ENCODE data around the gene NOSTRIN.
A peak's percentile ranks its signal among the peaks of the same experiment; 100 is the strongest.

NOSTRIN gene

DNA sequence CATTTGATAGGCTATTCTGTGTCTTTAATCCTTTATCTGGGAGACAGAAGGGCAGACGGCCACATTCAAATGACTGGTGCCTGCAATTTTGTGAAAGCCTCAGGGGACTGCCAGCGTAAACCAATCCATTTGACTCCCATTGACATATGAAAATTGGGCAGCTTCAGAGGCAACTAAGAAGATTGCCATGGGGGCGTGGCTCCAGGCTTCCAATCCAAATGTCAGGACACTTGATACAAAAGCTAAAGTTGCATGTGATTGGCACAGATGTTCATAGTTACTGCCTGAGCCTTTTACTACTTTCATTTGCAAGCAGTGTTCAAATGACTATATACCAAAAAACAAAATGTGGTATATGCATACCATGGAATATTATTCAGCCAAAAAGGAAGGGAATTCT, 45.8 kb downstream of the NOSTRIN start:
- TF ChIP-seq, protein P1, sequence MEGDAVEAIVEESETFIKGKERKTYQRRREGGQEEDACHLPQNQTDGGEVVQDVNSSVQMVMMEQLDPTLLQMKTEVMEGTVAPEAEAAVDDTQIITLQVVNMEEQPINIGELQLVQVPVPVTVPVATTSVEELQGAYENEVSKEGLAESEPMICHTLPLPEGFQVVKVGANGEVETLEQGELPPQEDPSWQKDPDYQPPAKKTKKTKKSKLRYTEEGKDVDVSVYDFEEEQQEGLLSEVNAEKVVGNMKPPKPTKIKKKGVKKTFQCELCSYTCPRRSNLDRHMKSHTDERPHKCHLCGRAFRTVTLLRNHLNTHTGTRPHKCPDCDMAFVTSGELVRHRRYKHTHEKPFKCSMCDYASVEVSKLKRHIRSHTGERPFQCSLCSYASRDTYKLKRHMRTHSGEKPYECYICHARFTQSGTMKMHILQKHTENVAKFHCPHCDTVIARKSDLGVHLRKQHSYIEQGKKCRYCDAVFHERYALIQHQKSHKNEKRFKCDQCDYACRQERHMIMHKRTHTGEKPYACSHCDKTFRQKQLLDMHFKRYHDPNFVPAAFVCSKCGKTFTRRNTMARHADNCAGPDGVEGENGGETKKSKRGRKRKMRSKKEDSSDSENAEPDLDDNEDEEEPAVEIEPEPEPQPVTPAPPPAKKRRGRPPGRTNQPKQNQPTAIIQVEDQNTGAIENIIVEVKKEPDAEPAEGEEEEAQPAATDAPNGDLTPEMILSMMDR (IDR thresholded peaks at IDR 0.05; ENCODE audit: low read depth, low read length), result no peak
- DNase-seq (ENCODE audit: extremely low read depth, low read depth), result no peak

DNA sequence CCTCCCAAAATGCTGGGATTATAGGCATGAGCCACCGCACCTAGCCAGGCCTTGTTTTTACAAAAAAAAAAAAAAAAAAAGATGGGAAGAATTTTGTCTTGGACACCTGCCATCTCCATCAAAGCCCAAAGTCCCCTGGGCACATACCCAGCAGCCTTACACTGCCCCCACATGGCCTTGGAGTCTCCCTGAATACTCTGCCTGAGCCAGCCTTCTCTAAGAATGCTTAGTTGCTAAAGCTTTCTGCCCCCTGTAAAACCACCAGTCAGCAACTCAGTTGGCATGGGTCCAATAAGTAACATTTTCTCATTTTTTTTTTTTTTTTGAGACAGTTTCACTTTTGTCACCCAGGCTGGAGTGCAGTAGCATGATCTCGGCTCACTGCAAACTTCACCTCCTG, 47.2 kb downstream of the NOSTRIN start:
- TF ChIP-seq, protein P1 (IDR thresholded peaks at IDR 0.05; ENCODE audit: low read depth, low read length), result no peak; the same call in 1 of the 2 replicates
- no peak for DNase-seq (ENCODE audit: extremely low read depth, low read depth)

DNA sequence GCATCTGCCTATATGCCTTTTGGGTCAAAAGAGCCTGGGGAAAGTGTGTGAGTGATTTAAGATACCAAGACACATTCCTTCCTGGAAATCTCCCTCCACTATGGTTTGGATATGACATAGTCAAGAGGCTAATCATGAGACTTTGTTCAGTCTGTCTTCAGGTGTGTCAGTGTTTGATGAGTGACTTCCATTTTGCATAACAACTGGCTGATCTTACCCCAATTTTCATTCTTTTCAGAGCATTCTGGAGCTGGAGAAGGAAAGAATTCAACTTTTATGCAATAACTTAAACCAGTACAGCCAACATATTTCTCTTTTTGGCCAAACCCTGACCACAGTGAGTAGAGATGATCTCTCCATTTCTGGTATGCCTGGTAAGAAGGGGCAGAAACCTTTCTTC, 48.4 kb downstream of the NOSTRIN start:
- TF ChIP-seq, protein P1 (IDR thresholded peaks at IDR 0.05; ENCODE audit: low read depth, low read length), result no peak
- DNase-seq (ENCODE audit: extremely low read depth, low read depth), result no peak

DNA sequence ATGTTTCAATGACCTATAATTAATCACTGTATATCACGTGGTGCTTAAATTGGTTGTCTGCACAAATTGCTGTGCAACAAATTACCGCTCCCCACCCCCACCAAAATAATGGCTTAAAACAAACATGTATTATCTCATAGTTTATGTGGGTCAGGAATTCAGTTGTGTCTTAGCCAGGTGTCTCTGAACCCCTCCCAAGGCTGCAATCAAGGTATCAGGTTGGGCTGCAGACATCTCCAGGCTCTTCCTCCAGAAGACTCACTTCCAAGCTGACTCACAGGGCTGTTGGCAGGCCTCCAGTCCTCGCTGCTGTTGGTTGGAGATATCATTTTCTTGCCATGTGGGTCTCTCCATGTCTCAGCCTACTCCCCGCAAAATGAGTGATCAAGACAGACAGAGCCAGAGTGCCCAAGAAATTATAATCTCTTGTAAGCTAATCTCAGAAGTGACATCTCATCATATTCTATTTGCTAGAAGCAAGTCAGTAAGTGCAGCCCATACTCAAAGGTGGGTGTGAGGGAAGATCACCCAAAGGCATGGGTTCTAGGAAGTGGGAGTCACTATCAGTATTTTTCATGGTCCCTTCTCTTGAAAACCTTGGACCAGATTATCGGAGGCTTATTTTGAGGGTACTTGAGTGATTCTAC, 49.4 kb downstream of the NOSTRIN start:
- DNase-seq (ENCODE audit: extremely low read depth, low read depth), result peak; percentile 18

DNA sequence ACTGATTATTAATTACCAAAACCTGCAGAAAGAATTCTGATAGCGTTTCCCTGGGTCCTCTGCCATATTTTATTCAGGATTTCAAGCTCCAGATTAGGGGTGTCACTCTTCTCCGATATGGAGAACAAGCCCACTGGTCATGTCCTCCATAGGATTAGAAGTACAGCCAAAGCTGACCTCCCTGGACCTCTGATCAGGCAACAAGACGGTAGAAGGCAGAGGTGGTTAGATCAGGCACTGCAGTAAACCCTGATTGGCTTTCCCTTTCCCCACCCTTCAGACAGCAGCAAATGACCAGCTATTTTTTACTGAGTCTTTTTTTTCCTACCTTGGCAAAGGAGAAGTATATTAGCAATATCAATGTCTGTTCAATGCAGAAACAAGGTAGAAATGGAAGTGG, 50.0 kb downstream of the NOSTRIN start:
- no peak for DNase-seq (ENCODE audit: extremely low read depth, low read depth)
- TF ChIP-seq, protein P1 (IDR thresholded peaks at IDR 0.05; ENCODE audit: low read depth, low read length), result no peak

More for the DNA sequence above, 49.4 kb downstream of the NOSTRIN start:
- TF ChIP-seq, protein P1 (IDR thresholded peaks at IDR 0.05; ENCODE audit: low read depth, low read length), result no peak

DNA sequence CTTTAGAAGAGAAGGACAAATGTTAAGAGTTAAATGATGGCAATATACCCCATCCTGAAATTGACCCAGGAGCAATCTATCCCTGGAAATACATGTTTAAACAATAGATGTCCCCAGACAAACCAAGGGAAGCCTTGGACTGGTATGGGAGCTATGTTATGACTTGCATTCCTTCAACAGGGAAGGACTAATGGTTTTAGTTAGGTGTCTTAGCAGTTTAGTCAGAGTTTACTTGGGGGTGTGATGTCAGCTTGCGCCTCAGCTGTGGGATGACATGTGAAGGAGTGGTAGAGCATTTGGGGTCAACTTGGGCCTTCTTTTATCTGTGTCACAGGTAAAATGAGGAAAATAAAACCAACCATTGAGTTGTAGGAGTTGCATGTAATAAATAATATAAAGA, 51.0 kb downstream of the NOSTRIN start:
- TF ChIP-seq, protein P1 (IDR thresholded peaks at IDR 0.05; ENCODE audit: low read depth, low read length), result no peak

DNA sequence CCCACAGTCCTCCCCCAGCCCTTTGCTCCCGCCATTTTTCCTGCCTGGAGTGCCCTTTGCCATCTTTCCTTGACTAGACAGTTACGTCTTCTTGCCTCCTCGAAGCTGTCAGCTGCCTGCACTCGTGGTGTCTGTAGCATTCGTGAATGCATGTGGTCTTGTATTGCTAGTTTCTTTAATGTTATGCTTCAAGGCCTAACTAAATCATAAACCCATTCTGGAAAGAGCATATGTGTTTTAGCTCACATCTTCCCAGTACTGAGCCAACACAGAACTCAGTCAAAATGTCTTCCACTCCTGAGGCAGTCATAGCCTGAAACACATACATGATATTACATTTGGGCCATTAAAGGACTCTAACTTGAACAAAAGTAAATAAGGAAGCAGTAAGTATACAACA, 52.2 kb downstream of the NOSTRIN start:
- TF ChIP-seq, protein P1 (IDR thresholded peaks at IDR 0.05; ENCODE audit: low read depth, low read length), result no peak
- no peak for DNase-seq (ENCODE audit: extremely low read depth, low read depth)

More for the DNA sequence above, 51.0 kb downstream of the NOSTRIN start:
- DNase-seq (ENCODE audit: extremely low read depth, low read depth), result no peak

Data from AG09319 (cell line).